ENCODE data around the gene PFKFB4.

Gene PFKFB4

GRCh38 chr3:48593337-48593736 lies 36.7 kb upstream of the PFKFB4 start:
- no peak for TF ChIP-seq CTCF (IDR thresholded peaks at IDR 0.05; ENCODE audit: insufficient read depth, missing control alignments)
- no peak for DNase-seq (ENCODE audit: insufficient read length, low spot score)
- no peak for FAIRE-seq

- no peak for TF ChIP-seq CTCF (IDR thresholded peaks at IDR 0.05; ENCODE audit: insufficient read depth, missing control alignments)
- DNase-seq (ENCODE audit: insufficient read length, low spot score) (no peak), FAIRE-seq (no peak)
Observed at GRCh38 chr3:48592519-48593087, 36.0 kb upstream of the PFKFB4 start.

- DNase-seq (ENCODE audit: insufficient read length, low spot score): no peak
- no peak for TF ChIP-seq CTCF (IDR thresholded peaks at IDR 0.05; ENCODE audit: insufficient read depth, missing control alignments)
- no peak for FAIRE-seq
Observed at GRCh38 chr3:48591886-48592518, 35.4 kb upstream of the PFKFB4 start.

GRCh38 chr3:48591436-48591835 lies 34.8 kb upstream of the PFKFB4 start:
- DNase-seq (ENCODE audit: insufficient read length, low spot score) (no peak), FAIRE-seq (no peak)
- TF ChIP-seq CTCF (IDR thresholded peaks at IDR 0.05; ENCODE audit: insufficient read depth, missing control alignments): no peak

- DNase-seq (ENCODE audit: insufficient read length, low spot score) (no peak), FAIRE-seq (no peak)
- TF ChIP-seq CTCF (IDR thresholded peaks at IDR 0.05; ENCODE audit: insufficient read depth, missing control alignments): no peak
Observed at GRCh38 chr3:48588230-48588629, 31.6 kb upstream of the PFKFB4 start.

GRCh38 chr3:48587686-48588085 lies 31.1 kb upstream of the PFKFB4 start:
- no peak for TF ChIP-seq CTCF (IDR thresholded peaks at IDR 0.05; ENCODE audit: insufficient read depth, missing control alignments)
- FAIRE-seq (no peak), DNase-seq (ENCODE audit: insufficient read length, low spot score) (no peak)

- FAIRE-seq (no peak), DNase-seq (ENCODE audit: insufficient read length, low spot score) (no peak)
- no peak for TF ChIP-seq CTCF (IDR thresholded peaks at IDR 0.05; ENCODE audit: insufficient read depth, missing control alignments)
Observed at GRCh38 chr3:48585411-48585810, 28.8 kb upstream of the PFKFB4 start.
